ENCODE data around the gene AFF4. TPM values are rescaled to one million over a fixed set of nuclear protein-coding genes. Genes with fewer than 3 reads are reported as not detected.
"Not testable (repeated sequence)": the region's sequence is repeated elsewhere in the genome, so short reads cannot be mapped to it uniquely, and the experiment has no call there.

The AFF4 gene
- total RNA-seq, 1 experiment from 2014 or later = 38.6 TPM

DNA sequence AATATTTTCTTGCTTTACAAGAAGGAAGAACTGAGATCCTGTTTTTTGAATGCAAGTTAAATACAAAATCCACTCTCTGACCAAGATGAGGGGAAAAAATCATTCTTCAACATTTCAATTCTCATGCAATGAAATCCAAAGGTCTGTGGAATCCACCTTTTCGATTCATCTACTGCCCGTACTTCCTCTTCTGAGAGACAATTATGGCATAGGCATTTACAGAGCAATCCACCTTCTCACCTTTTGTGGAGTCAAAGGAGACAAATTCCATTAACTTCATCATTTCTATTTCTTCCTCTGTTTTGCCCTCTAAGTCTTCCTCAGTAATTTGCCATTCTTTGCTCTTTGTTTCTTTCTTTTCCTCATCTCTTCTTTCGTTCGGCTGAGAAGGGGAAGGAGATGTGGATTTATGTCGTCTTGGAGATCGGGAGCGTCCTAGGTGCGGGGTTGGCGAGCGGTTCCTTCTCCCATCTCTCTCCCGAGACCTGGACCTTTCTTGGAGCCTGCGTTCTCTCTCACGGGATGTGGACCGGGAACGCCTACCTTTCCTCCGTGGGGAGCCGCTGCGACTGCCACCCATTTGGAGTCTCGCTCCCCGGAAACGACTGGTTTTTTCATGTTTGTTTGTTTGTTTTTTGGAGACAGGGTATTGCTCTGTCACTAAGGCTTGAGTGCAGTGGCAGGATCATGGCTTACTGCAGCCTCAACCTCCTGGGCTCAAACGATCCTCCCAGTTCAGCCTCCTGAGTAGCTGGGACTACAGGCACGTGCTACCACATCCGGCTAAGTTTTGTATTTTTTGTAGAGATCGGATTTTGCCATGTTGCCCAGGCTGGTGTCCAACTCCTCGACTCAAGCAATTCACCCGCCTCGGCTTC, 24.3 kb upstream of the AFF4 start:
- DNase-seq (ENCODE audit: low read depth, low spot score) (no peak), ATAC-seq (no peak)
- H4K20me1 ChIP-seq (ENCODE audit: insufficient read depth) = no peaks in the 10 kb centered on the region
- no peaks in the 10 kb centered on the region for H3K27me3 ChIP-seq (ENCODE audit: insufficient read depth, low read length)
- no peak overlapping the region for H3K4me2 ChIP-seq (ENCODE audit: low read length)
- no peaks in the 10 kb centered on the region for H3K9me3 ChIP-seq (ENCODE audit: control insufficient read depth in 1 of 2, insufficient read depth in 1 of 2, low read depth in 1 of 2, low read length in 2 of 2)
- H2AFZ ChIP-seq (ENCODE audit: low read depth, low read length, poor library complexity, severe bottlenecking) = no peak overlapping the region
- H3K36me3 ChIP-seq (ENCODE audit: control insufficient read depth in 1 of 2, insufficient read depth in 2 of 2, low read length in 2 of 2) = no peaks in the 10 kb centered on the region
- no peak overlapping the region for H3K27ac ChIP-seq (ENCODE audit: low read depth, low read length)
- H3K4me1 ChIP-seq (ENCODE audit: control insufficient read depth in 1 of 2, insufficient read depth in 2 of 2, low read length in 2 of 2) = no peaks in the 10 kb centered on the region
- TF ChIP-seq EGR1 (IDR thresholded peaks at IDR 0.05; ENCODE audit: low read depth) (no peak), CEBPB (IDR thresholded peaks at IDR 0.05; ENCODE audit: low read depth) (no peak), POLR2A (IDR thresholded peaks at IDR 0.05; ENCODE audit: borderline replicate concordance, extremely low read depth, insufficient read depth, insufficient read length) (no peak), TCF7L2 (IDR thresholded peaks at IDR 0.05; ENCODE audit: borderline replicate concordance, extremely low read depth, insufficient read depth, insufficient read length) (no peak), EZH2 (IDR thresholded peaks at IDR 0.05) (no peak), CBX3 (IDR thresholded peaks at IDR 0.05; ENCODE audit: low read depth) (no peak), FOSL1 (IDR thresholded peaks at IDR 0.05; ENCODE audit: low read depth) (no peak), ZFX (IDR thresholded peaks at IDR 0.05) (no peak), YY1 (IDR thresholded peaks at IDR 0.05; ENCODE audit: extremely low read depth, insufficient replicate concordance, low read depth, low read length) (no peak), EZH2phosphoT487 (IDR thresholded peaks at IDR 0.05; ENCODE audit: borderline replicate concordance) (no peak), SRF (IDR thresholded peaks at IDR 0.05; ENCODE audit: low read depth) (no peak), POLR2AphosphoS5 (IDR thresholded peaks at IDR 0.05; ENCODE audit: low read depth, low read length) (no peak), SIN3A (IDR thresholded peaks at IDR 0.05; ENCODE audit: low read depth) (no peak), JUND (IDR thresholded peaks at IDR 0.05) (no peak), ZNF274 (IDR thresholded peaks at IDR 0.05; ENCODE audit: low read depth, low read length) (no peak), RAD21 (IDR thresholded peaks at IDR 0.05; ENCODE audit: low read depth) (no peak)
- TF ChIP-seq, protein P1, sequence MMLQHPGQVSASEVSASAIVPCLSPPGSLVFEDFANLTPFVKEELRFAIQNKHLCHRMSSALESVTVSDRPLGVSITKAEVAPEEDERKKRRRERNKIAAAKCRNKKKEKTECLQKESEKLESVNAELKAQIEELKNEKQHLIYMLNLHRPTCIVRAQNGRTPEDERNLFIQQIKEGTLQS (IDR thresholded peaks at IDR 0.05) = no peak
- TF ChIP-seq, protein P2, sequence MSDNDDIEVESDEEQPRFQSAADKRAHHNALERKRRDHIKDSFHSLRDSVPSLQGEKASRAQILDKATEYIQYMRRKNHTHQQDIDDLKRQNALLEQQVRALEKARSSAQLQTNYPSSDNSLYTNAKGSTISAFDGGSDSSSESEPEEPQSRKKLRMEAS (IDR thresholded peaks at IDR 0.05) = no peak
- CTCF ChIA-PET = no interaction called here
- RAD21 ChIA-PET (ENCODE audit: low non-redundant PET in 1 of 2, low total read pairs in 2 of 2, uncharacterized antibody in 2 of 2, unreplicated experiment in 2 of 2) = no interaction called here
- no peak overlapping the region for H3K4me3 ChIP-seq (replicated peaks in 1 of 2; ENCODE audit: low read depth in 1 of 2, low read length in 2 of 2)
- no peaks in the 10 kb centered on the region for H3K79me2 ChIP-seq (ENCODE audit: insufficient read depth, low read length)
- POLR2A ChIA-PET = no interaction called here
- no peak overlapping the region for H3K9ac ChIP-seq (ENCODE audit: low read length)
- intact Hi-C loops (cut with micrococcal nuclease) = no loop called here
- no peaks in the 10 kb centered on the region for H3K9me2 ChIP-seq (ENCODE audit: insufficient read depth)
- no TSS peak for BruUV-seq (replicated peaks)

DNA sequence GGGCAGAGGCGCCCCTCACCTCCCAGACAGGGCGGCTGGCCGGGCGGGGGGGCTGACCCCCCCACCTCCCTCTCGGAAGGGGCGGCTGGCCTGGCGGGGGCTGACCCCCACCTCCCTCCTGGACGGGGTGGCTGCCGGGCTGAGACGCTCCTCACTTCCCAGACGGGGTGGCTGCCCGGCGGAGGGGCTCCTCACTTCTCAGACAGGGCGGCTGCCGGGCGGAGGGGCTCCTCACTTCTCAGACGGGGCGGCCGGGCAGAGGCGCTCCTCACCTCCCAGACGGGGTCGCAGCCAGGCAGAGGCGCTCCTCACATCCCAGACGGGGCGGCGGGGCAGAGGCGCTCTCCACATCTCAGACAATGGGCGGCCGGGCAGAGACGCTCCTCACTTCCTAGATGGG, 19.5 kb upstream of the AFF4 start:
- intact Hi-C loops (cut with micrococcal nuclease); H3K27ac ChIP-seq (ENCODE audit: low read depth, low read length); CTCF ChIA-PET; H4K20me1 ChIP-seq (ENCODE audit: insufficient read depth); H3K27me3 ChIP-seq (ENCODE audit: insufficient read depth, low read length); H3K4me1 ChIP-seq (ENCODE audit: control insufficient read depth in 1 of 2, insufficient read depth in 2 of 2, low read length in 2 of 2); H3K9ac ChIP-seq (ENCODE audit: low read length); H3K4me2 ChIP-seq (ENCODE audit: low read length); DNase-seq (ENCODE audit: low read depth, low spot score); ATAC-seq; POLR2A ChIA-PET; H3K79me2 ChIP-seq (ENCODE audit: insufficient read depth, low read length); RAD21 ChIA-PET (ENCODE audit: low non-redundant PET in 1 of 2, low total read pairs in 2 of 2, uncharacterized antibody in 2 of 2, unreplicated experiment in 2 of 2); H2AFZ ChIP-seq (ENCODE audit: low read depth, low read length, poor library complexity, severe bottlenecking); BruUV-seq (replicated peaks); H3K9me2 ChIP-seq (ENCODE audit: insufficient read depth); H3K4me3 ChIP-seq (replicated peaks in 1 of 2; ENCODE audit: low read depth in 1 of 2, low read length in 2 of 2); H3K36me3 ChIP-seq (ENCODE audit: control insufficient read depth in 1 of 2, insufficient read depth in 2 of 2, low read length in 2 of 2); H3K9me3 ChIP-seq (ENCODE audit: control insufficient read depth in 1 of 2, insufficient read depth in 1 of 2, low read depth in 1 of 2, low read length in 2 of 2): not testable (repeated sequence)
